ENCODE results near the gene HRC.
"Not testable (repeated sequence)": the region's sequence is repeated elsewhere in the genome, so short reads cannot be mapped to it uniquely, and the experiment has no call there.

The HRC gene

DNA sequence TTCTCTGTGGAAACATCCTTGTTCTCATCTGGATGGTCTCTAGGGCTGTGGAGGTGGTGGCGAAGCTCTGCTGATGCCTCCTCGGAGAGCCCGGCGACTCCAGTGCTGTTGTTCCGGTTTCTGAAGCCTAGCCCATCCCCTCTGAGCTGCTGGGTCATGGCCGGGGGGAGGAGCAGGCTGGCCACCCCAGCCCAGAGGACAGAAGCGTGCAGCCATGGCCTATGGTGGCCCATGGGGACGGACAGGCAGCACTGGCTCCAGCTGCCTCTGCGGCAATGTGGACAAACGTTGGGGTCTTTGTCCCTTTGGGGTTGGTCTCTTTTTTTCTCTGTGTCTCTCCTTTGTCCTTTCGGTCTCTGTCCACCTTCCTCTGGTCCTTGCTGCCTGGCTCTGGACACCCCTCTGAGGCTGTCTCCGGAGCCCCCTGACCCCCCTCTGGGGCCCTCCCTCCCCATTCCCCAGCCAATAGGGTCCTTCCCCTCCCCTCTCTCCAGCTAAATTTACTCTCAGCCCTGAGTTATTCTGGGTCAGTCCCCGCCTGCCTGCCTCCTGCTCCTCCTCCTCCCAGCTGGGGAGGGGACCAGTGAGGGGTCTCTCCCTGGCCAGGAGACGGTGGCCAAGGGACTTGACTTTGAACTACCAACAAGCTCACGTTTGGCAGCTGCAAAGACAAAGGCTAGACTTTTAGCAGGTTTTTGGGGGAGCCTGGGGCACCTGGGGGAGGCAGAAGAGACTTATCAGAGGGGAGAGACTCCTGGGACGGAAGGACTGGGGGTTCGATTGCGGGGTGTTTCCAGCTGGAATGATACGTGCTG lies at the start of gene HRC:
Gene HRC, minus strand, starts transcription at position 392 of the 815 bp plus-strand sequence. Its CDS starts 159 bp downstream, at position 233.
- DNase-seq: no peak

GRCh38 chr19:49201042-49201441 lies 45.8 kb upstream of the HRC start:
- DNase-seq: no peak

DNA sequence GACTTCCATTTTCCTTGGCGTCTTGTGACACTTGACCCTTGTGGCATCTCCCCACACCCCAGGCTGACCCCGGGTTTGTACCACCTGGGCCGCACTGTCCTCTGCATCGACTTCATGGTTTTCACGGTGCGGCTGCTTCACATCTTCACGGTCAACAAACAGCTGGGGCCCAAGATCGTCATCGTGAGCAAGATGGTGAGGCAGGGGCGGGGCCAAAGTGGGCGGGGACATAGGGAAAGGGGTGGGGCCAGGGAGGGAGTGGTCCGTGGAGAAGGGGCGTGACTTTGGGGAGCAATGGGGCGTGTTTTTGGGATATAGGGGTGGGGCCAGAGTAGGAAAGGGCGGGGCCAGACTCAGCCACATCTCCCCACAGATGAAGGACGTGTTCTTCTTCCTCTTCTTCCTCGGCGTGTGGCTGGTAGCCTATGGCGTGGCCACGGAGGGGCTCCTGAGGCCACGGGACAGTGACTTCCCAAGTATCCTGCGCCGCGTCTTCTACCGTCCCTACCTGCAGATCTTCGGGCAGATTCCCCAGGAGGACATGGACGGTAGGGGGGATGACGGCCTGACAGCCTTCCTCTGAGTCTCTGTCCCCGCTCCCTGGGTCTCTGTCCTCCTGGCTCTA lies 45.2 kb upstream of the HRC start:
- DNase-seq: no peak

- DNase-seq: no peak
Observed at GRCh38 chr19:49196527-49197240, 41.5 kb upstream of the HRC start.

DNA sequence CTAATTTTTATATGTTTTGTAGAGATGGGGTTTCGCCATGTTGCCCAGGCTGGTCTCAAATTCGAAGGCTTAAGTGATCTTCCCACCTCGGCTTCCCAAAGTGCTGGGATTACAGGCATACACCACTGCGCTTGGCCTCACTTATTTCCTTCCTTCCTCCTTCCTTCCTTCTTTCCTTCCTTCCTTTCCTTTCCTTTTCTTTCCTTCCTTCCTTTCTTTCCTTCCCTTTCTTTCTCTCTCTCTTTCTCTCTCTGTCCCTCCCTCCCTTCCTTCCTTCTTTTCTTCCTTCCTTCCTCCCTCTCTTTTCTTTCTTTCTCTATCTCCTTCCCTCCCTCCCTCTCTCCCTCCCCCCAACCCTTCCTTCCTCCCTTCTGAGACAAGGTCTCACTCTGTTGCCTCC lies 39.2 kb upstream of the HRC start:
- DNase-seq: no peak

DNA sequence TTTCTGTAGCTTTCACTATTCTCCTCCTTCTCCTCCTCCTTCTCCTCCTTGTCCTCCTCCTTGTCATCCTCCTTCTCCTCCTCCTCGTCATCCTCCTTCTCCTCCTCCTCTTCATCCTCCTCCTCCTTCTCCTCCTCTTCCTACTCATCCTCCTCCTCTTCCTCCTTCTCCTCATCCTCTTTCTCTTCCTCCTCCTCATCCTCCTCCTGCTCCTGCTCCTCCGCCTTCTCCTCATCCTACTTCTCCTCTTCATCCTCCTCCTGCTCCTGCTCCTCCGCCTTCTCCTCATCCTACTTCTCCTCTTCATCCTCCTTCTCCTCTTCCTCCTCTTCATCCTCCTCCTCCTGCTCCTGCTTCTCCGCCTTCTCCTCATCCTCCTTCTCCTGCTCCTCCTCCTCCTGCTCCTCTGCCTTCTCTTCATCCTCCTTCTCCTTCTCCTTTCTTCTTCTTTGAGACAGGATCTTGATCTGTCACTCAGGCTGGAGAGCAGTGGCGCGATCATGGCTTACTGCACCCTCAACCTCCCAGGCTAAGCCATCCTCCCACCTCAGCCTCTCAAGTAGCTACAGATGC lies 38.7 kb upstream of the HRC start:
- no peak for DNase-seq

- DNase-seq: no peak
Observed at GRCh38 chr19:49190781-49191180, 35.6 kb upstream of the HRC start.

DNA sequence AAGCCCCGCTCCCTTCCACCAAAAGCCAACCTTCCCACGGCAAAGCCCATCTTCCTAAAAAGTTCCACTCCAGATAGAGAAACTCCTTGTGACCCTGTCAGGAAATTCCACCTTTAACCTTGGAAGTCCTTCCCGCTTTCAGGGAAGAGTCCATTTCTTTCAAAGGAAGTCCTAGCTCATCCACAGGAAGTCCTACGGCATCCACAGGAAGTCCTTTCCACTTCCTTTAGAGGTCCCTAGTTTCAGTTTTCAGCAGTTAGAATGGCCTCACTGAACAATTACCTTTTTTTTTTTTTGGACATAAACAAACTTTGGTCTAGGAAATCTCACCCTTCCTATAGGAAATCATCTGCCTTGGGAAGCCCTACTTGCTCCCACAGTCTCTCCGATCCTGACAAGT lies 34.1 kb upstream of the HRC start:
- no peak for DNase-seq

DNA sequence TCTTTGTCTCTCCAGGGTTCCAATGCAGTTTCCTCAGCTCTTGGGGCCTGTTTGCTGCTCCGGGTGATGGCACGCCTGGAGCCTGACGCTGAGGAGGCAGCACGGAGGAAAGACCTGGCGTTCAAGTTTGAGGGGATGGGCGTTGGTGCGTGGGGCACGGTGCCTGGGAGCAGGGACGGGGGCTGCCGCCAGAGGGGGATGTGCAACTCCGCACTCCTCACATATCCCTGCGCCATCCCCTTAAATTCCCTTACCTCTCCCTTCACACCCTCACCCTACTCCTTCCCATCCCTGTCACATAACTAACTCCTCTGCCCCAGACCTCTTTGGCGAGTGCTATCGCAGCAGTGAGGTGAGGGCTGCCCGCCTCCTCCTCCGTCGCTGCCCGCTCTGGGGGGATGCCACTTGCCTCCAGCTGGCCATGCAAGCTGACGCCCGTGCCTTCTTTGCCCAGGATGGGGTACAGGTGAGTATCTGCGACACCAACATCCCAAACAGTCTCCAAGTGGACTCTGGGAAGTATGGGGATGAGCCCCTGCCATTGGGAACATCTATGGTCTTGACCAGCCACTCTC lies 33.5 kb upstream of the HRC start:
- no peak for DNase-seq

DNA sequence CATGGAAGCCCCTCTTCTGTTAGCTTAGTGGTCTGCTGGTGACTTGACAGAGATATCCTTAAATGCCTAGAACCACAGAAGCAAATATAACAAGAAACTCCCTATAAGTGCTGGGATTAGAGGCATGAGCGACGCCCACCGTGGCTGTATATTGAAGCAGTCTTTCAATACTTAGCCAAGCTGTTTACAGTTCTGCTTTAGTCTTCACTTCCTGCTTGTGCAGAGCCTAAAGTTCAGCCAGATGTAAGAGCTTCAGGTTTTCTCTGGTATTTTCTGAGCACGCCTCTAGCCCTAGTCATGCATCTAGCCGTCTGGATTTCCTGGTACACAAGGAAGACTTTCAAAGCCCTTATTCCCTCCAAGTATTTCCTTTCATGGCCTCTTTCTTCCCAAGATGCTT lies 30.9 kb upstream of the HRC start:
- no peak for DNase-seq

- DNase-seq: no peak
Observed at GRCh38 chr19:49182848-49183375, 27.7 kb upstream of the HRC start.

DNA sequence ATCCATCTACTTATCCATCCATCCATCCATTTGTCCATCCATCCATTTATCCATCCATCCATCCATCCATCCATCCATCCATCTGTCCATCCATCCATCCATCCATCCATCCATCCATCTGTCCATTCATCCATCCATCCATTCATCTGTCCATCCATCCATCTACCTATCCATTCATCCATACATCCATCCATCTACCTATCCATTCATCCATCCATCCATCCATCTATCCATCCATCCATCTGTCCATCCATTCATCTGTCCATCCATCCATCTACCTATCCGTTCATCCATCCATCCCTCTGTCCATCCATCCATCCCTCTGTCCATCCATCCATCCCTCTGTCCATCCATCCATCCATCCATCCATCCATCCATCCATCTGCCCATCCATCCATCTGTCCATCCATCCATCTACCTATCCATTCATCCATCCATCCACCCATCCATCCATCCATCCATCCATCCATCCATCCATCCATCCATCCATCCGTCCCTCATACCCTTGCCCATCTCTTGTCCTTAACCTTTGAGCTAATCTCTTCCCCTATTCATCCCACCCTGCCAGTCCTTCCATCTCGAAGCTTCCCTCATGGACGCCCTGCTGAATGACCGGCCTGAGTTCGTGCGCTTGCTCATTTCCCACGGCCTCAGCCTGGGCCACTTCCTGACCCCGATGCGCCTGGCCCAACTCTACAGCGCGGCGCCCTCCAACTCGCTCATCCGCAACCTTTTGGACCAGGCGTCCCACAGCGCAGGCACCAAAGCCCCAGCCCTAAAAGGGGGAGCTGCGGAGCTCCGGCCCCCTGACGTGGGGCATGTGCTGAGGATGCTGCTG lies 27.0 kb upstream of the HRC start:
- not testable (repeated sequence) for DNase-seq

- DNase-seq: no peak
Observed at GRCh38 chr19:49180659-49181058, 25.5 kb upstream of the HRC start.

- no peak for DNase-seq
Observed at GRCh38 chr19:49173198-49173597, 18.0 kb upstream of the HRC start.

DNA sequence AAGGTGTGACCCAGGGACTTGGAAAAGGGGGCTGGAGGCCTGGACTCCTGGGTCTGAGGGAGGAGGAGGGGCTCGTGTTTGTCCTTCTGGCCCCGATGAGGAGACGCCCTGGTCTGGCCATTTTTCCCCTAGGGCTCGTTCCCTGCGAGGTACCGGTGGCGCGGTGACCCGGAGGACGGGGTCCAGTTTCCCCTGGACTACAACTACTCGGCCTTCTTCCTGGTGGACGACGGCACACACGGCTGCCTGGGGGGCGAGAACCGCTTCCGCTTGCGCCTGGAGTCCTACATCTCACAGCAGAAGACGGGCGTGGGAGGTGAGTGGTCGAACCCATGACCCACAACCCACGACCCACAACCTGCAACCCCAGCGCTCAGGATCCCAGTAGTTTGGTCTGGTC lies 13.2 kb upstream of the HRC start:
- DNase-seq: no peak

- DNase-seq: no peak
Observed at GRCh38 chr19:49167857-49168409, 12.7 kb upstream of the HRC start.

DNA sequence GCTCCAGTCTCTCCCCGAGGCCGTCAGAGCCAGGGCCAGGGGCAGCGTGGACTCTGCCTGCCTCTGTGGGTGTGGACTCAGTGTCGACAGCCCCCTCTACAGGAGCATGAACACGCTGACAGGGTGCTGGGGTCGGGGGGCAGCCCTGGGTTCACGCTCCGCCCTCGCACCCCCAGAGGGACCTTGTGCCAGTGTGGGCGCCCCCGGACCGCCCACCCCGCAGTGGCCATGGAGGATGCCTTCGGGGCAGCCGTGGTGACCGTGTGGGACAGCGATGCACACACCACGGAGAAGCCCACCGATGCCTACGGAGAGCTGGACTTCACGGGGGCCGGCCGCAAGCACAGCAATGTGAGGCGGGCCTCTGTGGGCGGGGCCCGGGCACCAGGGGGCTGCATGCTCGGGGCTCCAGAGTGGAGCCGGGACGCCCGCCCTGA lies 10.7 kb upstream of the HRC start:
- DNase-seq: no peak

DNA sequence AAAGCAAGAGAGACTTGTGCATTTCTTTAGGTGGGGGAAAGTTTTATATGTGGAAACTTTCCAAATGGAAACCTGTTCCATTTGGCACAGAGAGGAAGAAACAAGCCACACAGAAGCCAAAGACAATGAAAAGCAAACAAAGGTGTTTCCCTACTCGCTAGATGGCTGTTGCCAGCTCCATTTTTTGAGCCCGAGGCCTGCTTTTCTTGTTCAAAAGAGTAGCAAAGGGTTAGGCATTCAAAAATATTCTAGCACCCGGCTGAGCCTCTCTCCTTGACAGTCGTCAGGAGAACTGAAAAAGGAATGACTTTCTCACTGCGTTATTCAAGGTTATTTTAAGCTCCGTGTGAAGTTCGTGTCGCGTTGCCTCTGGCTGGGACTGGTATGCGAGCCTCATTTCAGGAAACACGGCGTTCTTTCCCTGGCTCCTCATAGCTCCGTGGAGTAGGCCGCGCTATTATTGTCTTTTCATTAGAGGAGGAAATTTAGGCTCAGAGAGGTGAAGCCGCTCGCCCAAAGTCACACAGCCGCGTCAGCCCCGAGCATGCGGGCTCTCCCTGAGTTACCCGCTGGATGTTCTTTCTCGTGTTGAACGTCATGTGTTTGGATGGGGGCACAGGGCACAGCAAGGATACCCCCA lies 10.0 kb upstream of the HRC start:
- no peak for DNase-seq

- DNase-seq: no peak
Observed at GRCh38 chr19:49161987-49162386, 6.8 kb upstream of the HRC start.

DNA sequence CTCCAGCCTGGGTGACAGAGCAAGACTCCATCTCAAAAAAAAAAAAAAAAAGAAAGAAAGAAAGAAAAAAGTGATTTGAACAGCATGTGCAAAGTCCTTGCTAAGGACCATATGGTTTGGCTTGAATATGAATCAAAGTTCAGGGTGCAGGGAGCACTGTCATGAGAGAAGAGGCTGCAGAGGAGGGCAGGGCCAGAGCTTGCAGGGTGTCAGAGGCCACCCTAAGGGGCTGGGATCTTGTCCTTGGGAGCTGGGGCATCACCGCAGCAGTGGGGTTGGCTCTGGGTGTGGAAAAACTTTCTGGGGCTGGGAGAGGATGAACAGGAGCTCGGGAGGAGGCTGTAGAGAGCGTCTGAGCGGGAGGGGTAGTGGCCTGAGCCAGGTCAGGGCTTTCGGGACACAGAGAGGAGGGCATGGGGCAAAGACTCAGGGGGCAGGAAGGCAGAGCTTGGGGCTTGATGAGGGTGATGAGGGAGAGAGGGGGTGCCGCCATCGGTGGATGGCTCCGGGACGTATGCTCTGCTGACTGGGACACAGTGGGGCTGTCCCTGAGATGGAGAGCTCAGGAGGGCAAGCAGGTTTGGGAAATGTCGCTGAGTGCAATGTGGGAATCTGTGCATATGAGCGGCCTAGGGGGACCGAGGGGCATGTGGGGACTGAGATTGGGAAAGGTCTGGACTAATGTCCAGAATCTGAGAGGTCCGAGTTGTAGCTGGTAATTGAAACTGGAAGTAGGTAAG lies 5.4 kb upstream of the HRC start:
- no peak for DNase-seq

All from NCI-H748 treated with DMSO at 0.1 percent for 48 hours (cell line).